HepG2 (cell line): ENCODE results near the gene SLC22A15. TPM values are rescaled to one million over a fixed set of nuclear protein-coding genes. Genes with fewer than 3 reads are reported as not detected.

Source experiments
- ATAC-seq: fragments of 200-7000 bp; cut with Tn5 transposase; 3 replicates; pipeline ENCODE4 v1.9.1; 2020; ENCODE audit warnings: mild to moderate bottlenecking, moderate library complexity
- BruUV-seq: library from RNA; stranded (reverse); fragments of 400-500 nt; replicated peaks from 2 replicates; lab custom pipeline; 2021; lab: Mats Ljungman, UMichigan
- CTCF ChIA-PET: fragments of 300-600 bp; formaldehyde crosslinking; extraction: SDS; loops from one replicate; lab custom pipeline; 2021; ENCODE audit warnings: low total read pairs, inconsistent platforms, low intra/inter-chr PET ratio; lab: Yijun Ruan, JAX
- POLR2A ChIA-PET: fragments of 350-600 bp; sonication (Branson Sonifier 250); formaldehyde crosslinking; loops from one replicate; lab custom pipeline; 2020; ENCODE audit warnings: antibody characterized with exemption, inconsistent platforms; lab: Yijun Ruan, JAX
- DNase-seq: peaks from one replicate; pipeline ENCODE4 v3.0.0-alpha.2; 2015; ENCODE audit warnings: low spot score
- FAIRE-seq: peaks from 3 replicates; lab custom pipeline; 2011; peaks lifted over from hg19 to GRCh38; lab: Jason Lieb, UNC
- H2AFZ ChIP-seq: one replicate; pipeline ENCODE4 v1.6.1; 2011; ENCODE audit warnings: low read length, inconsistent platforms
- H3K27ac ChIP-seq: fragments of 300-600 bp; 3 replicates; pipeline ENCODE4 v1.8.0; 2011; ENCODE audit warnings: mixed run types, mild to moderate bottlenecking, mixed read lengths, low read length, inconsistent platforms; ENCODE audit not compliant: insufficient read depth; ENCODE audit errors: extremely low read length
- H3K27me3 ChIP-seq, 2 experiments: fragments of 200-600 bp in 1 of 2; 2 replicates in 1 of 2; 3 replicates in 1 of 2; pipeline versions ENCODE4 v1.6.0 to v1.8.0; 2011; ENCODE audit warnings: low read length in 2 of 2, mild to moderate bottlenecking in 2 of 2, moderate library complexity in 2 of 2, inconsistent platforms in 1 of 2; ENCODE audit not compliant: insufficient read depth in 2 of 2, control insufficient read depth in 1 of 2
- H3K36me3 ChIP-seq, 2 experiments: fragments of 200-600 bp in 1 of 2; replicated peaks in 1 of 2; 2 replicates in 1 of 2; 3 replicates in 1 of 2; pipeline versions ENCODE4 v1.5.1 to v1.8.0; 2011; ENCODE audit warnings: low read length in 2 of 2, inconsistent platforms in 1 of 2; ENCODE audit not compliant: insufficient read depth in 2 of 2, control insufficient read depth in 1 of 2
- H3K4me1 ChIP-seq: 2 replicates; pipeline ENCODE4 v1.5.1; 2012; ENCODE audit warnings: low read length, inconsistent platforms; ENCODE audit not compliant: insufficient read depth
- H3K4me2 ChIP-seq: 2 replicates; pipeline ENCODE4 v1.6.0; 2011; ENCODE audit warnings: low read depth, low read length, inconsistent platforms
- H3K4me3 ChIP-seq, 3 experiments: fragments of 200-600 bp in 1 of 3; sonication (generic), shearing (Covaris generic) in 1 of 3; replicated peaks in 1 of 3; 2 replicates each; pipeline ENCODE4 v1.5.1; 2011 to 2016; ENCODE audit warnings: low read length in 3 of 3, inconsistent platforms in 2 of 3, low read depth in 2 of 3, mild to moderate bottlenecking in 2 of 3, control low read depth in 1 of 3, mixed read lengths in 1 of 3; ENCODE audit not compliant: insufficient read depth in 1 of 3
- H3K79me2 ChIP-seq: one replicate; pipeline ENCODE4 v1.6.1; 2011; ENCODE audit warnings: low read length, inconsistent platforms; ENCODE audit not compliant: insufficient read depth
- H3K9ac ChIP-seq: 2 replicates; pipeline ENCODE4 v1.6.0; 2011; ENCODE audit warnings: mild to moderate bottlenecking, low read depth, low read length, inconsistent platforms; ENCODE audit not compliant: insufficient read depth
- H3K9me3 ChIP-seq: 2 replicates; pipeline ENCODE4 v1.5.1; 2012; ENCODE audit warnings: mild to moderate bottlenecking, low read length
- H4K20me1 ChIP-seq: 2 replicates; pipeline ENCODE4 v1.6.0; 2011; ENCODE audit warnings: inconsistent platforms, mild to moderate bottlenecking, low read length, moderate library complexity; ENCODE audit not compliant: insufficient read depth
- ATF6 ChIP-seq: sonication (generic); formaldehyde crosslinking; conservative IDR thresholded peaks from 2 replicates; pipeline ENCODE4 v1.4.0; 2020; ENCODE audit warnings: missing genetic modification reagents
- E2F5 ChIP-seq: sonication (generic); formaldehyde crosslinking; conservative IDR thresholded peaks from 2 replicates; pipeline ENCODE4 v1.4.0; 2020; ENCODE audit warnings: missing genetic modification reagents
- FLYWCH1 ChIP-seq: sonication (generic); formaldehyde crosslinking; IDR thresholded peaks from 2 replicates; pipeline ENCODE4 v1.8.1; 2023; ENCODE audit warnings: mild to moderate bottlenecking, missing genetic modification reagents
- FUBP1 ChIP-seq: sonication (generic); formaldehyde crosslinking; IDR thresholded peaks from 2 replicates; pipeline ENCODE4 v1.5.1; 2020; ENCODE audit warnings: missing genetic modification reagents, mild to moderate bottlenecking, borderline replicate concordance
- HES4 ChIP-seq: sonication (generic); formaldehyde crosslinking; IDR thresholded peaks from 2 replicates; pipeline ENCODE4 v1.9.0; 2021; ENCODE audit warnings: mild to moderate bottlenecking, missing genetic modification reagents, borderline replicate concordance
- TEAD2 ChIP-seq: sonication (generic); formaldehyde crosslinking; IDR thresholded peaks from 2 replicates; pipeline ENCODE4 v1.9.0; 2021; ENCODE audit warnings: missing genetic modification reagents
- TRAFD1 ChIP-seq: sonication (generic); formaldehyde crosslinking; IDR thresholded peaks from 2 replicates; pipeline ENCODE4 v1.5.1; 2020; ENCODE audit warnings: missing genetic modification reagents, mild to moderate bottlenecking, borderline replicate concordance
- ZNF160 ChIP-seq: sonication (generic); formaldehyde crosslinking; IDR thresholded peaks from 2 replicates; pipeline ENCODE4 v1.8.0; 2022; ENCODE audit warnings: mild to moderate bottlenecking, inconsistent platforms, missing genetic modification reagents
- ZNF607 ChIP-seq: sonication (generic); formaldehyde crosslinking; IDR thresholded peaks from 2 replicates; pipeline ENCODE4 v1.5.1; 2020; ENCODE audit warnings: missing genetic modification reagents, mild to moderate bottlenecking, borderline replicate concordance
- ZNF672 ChIP-seq: sonication (generic); formaldehyde crosslinking; IDR thresholded peaks from 2 replicates; pipeline ENCODE4 v1.8.1; 2022; ENCODE audit warnings: missing genetic modification reagents
- ZNF784 ChIP-seq: sonication (generic); formaldehyde crosslinking; IDR thresholded peaks from 2 replicates; pipeline ENCODE4 v1.5.1; 2020; ENCODE audit warnings: missing genetic modification reagents, mild to moderate bottlenecking, borderline replicate concordance
- in situ Hi-C: cut with HindIII; loops from 2 replicates; pipeline ENCODE4 v1.10.0; 2017; ENCODE audit warnings: low pct_unique_long_range_greater_than_20kb; ENCODE audit not compliant: extremely low pct_ligation_motif_present
- intact Hi-C: fragments of 100-400 bp; cut with micrococcal nuclease; formaldehyde crosslinking; loops from one replicate; pipeline ENCODE4 v1.10.0; 2022; ENCODE audit not compliant: unreplicated experiment
- polyA plus RNA-seq, 8 experiments: library from polyadenylated mRNA; depleted of rRNA in 3 of 8; stranded (reverse) in 7 of 8; unstranded in 1 of 8; fragments of >200 nt; fragmentation: Illumina TruSeq in 4 of 8; extraction: Trizol in 4 of 8; gene quantifications; 2 replicates each; pipeline versions ENCODE4 v1.2.1 to v1.2.3, GENCODE V29; 2011 to 2016; ENCODE audit warnings: low read depth in 4 of 8, missing spikeins in 1 of 8, mixed read lengths in 1 of 8; ENCODE audit not compliant: insufficient read depth in 1 of 8
- total RNA-seq, 5 experiments: library from RNA; depleted of rRNA; stranded (reverse); fragments of >200 nt; fragmentation: Illumina TruSeq; extraction: Trizol; gene quantifications; 2 replicates each; pipeline ENCODE4 v1.2.3, GENCODE V29; 2016; ENCODE audit warnings: low read depth in 1 of 5

SLC22A15 gene
- total and polyA plus RNA-seq, 2 of the 13 experiments (the other 11 are each of a cell fraction or from before 2014, with no cell fraction given) = 0.24 to 1.7 TPM

- TF ChIP-seq ZNF784 (no peak), E2F5 (CRISPR knock-in tag) (no peak), ZNF607 (CRISPR knock-in tag) (no peak), ZNF672 (CRISPR knock-in tag) (no peak), ATF6 (CRISPR knock-in tag) (no peak)
- TF ChIP-seq, all 625 proteins: peak for 0
These were observed 102.4 kb downstream of the SLC22A15 start (continued) for GRCh38 chr1:116078699-116079223.

GRCh38 chr1:116087628-116088027, 111.3 kb downstream of the SLC22A15 start:
- POLR2A ChIA-PET = no interaction called here
- in situ Hi-C loops = no loop called here

More at GRCh38 chr1:116087628-116088027, 111.3 kb downstream of the SLC22A15 start:
- DNase-seq (no peak), FAIRE-seq (no peak), ATAC-seq (no peak)
- no peak for TF ChIP-seq TEAD2 (CRISPR knock-in tag)
- no peak for TF ChIP-seq HES4 (CRISPR knock-in tag)
- no peak for TF ChIP-seq FUBP1 (CRISPR knock-in tag)
- no peak for TF ChIP-seq ZNF160 (CRISPR knock-in tag)
- no peak for TF ChIP-seq ZNF607 (CRISPR knock-in tag)
- TF ChIP-seq FLYWCH1 = no peak
- no peak for TF ChIP-seq TRAFD1 (CRISPR knock-in tag)
- Histone ChIP-seq H4K20me1 (no peaks in the 10 kb centered on the region), H3K4me3 (no peak overlapping the region), H3K9me3 (peaks cover 14% of the 10 kb centered on the region), H3K27ac (no peak overlapping the region), H3K79me2 (no peaks in the 10 kb centered on the region), H3K27me3 (0 out of 5 replicates have a peak, but pooled peaks cover 0 to 2% of the 10 kb centered on the region in 2 experiments), H3K4me1 (no peaks in the 10 kb centered on the region), H3K4me2 (no peak overlapping the region), H2AFZ (no peak overlapping the region), H3K9ac (no peak overlapping the region), H3K36me3 (no peaks in the 10 kb centered on the region)
- BruUV-seq = no TSS peak
- CTCF ChIA-PET = no interaction called here
- intact Hi-C loops = no loop called here
